NK-92 (cell line): ENCODE data around the gene SARS1.

ENCODE experiments used
- DNase-seq: peaks from one replicate; lab custom pipeline; 2025; ENCODE audit not compliant: unreplicated experiment; lab: John Stamatoyannopoulos, UW

SARS1 gene

GRCh38 chr1:109225711-109226445, 12.2 kb downstream of the SARS1 start:
- no peak for DNase-seq

GRCh38 chr1:109228167-109228566, 14.4 kb downstream of the SARS1 start:
- no peak for DNase-seq

GRCh38 chr1:109229531-109230127, 15.9 kb downstream of the SARS1 start:
- no peak for DNase-seq

- DNase-seq = no peak
Observed at GRCh38 chr1:109231066-109231465, 17.3 kb downstream of the SARS1 start.

GRCh38 chr1:109235137-109235536, 21.4 kb downstream of the SARS1 start:
- no peak for DNase-seq

GRCh38 chr1:109237512-109237911, 23.8 kb downstream of the SARS1 start:
- DNase-seq = no peak

GRCh38 chr1:109238382-109238781, 24.7 kb downstream of the SARS1 start:
- DNase-seq = no peak

- DNase-seq = no peak
Observed at GRCh38 chr1:109239047-109239408, 25.3 kb downstream of the SARS1 start.

GRCh38 chr1:109239409-109240068, 25.8 kb downstream of the SARS1 start:
- no peak for DNase-seq

GRCh38 chr1:109240158-109241152, 26.7 kb downstream of the SARS1 start:
- DNase-seq = no peak

GRCh38 chr1:109241344-109241743, 27.6 kb downstream of the SARS1 start:
- DNase-seq = no peak

GRCh38 chr1:109241841-109242345, 28.2 kb downstream of the SARS1 start:
- DNase-seq = no peak

- no peak for DNase-seq
Observed at GRCh38 chr1:109242387-109242786, 28.7 kb downstream of the SARS1 start.

- no peak for DNase-seq
Observed at GRCh38 chr1:109243221-109243620, 29.5 kb downstream of the SARS1 start.

GRCh38 chr1:109243860-109244552, 30.3 kb downstream of the SARS1 start:
- DNase-seq = no peak

- DNase-seq = no peak
Observed at GRCh38 chr1:109246141-109246551, 32.4 kb downstream of the SARS1 start.

- DNase-seq = no peak
Observed at GRCh38 chr1:109247401-109248365, 34.0 kb downstream of the SARS1 start.

GRCh38 chr1:109248444-109248796, 34.7 kb downstream of the SARS1 start:
- DNase-seq = no peak
